HUDEP-2 (cell line): Measurements from ENCODE around the gene CCDC154.
"Not testable (repeated sequence)": the region's sequence is repeated elsewhere in the genome, so short reads cannot be mapped to it uniquely, and the experiment has no call there.

Experiments used
- DNase-seq, 76 experiments: peaks; one replicate each; lab custom pipeline; 2025; ENCODE audit not compliant: unreplicated experiment in 76 of 76; lab: John Stamatoyannopoulos, UW

CCDC154 gene

GRCh38 chr16:1455190-1456171 is 11.1 kb upstream of the CCDC154 start:
- no peak for DNase-seq

GRCh38 chr16:1454561-1454960 is 10.2 kb upstream of the CCDC154 start:
- DNase-seq: no peak

- DNase-seq: no peak
Observed at GRCh38 chr16:1453316-1453715, 9.0 kb upstream of the CCDC154 start.

- no peak for DNase-seq
Observed at GRCh38 chr16:1452530-1452929, 8.2 kb upstream of the CCDC154 start.

- DNase-seq: no peak
Observed at GRCh38 chr16:1451702-1452392, 7.5 kb upstream of the CCDC154 start.

- DNase-seq: no peak
Observed at GRCh38 chr16:1450841-1451240, 6.5 kb upstream of the CCDC154 start.

- DNase-seq: no peak
Observed at GRCh38 chr16:1450218-1450617, 5.9 kb upstream of the CCDC154 start.

GRCh38 chr16:1449201-1449788 is 4.9 kb upstream of the CCDC154 start:
- DNase-seq: no peak

- no peak for DNase-seq
Observed at GRCh38 chr16:1448536-1449116, 4.3 kb upstream of the CCDC154 start.

- DNase-seq: no peak
Observed at GRCh38 chr16:1447965-1448364, 3.6 kb upstream of the CCDC154 start.

- no peak for DNase-seq
Observed at GRCh38 chr16:1446296-1447080, 2.1 kb upstream of the CCDC154 start.

GRCh38 chr16:1445518-1446203 is 1.3 kb upstream of the CCDC154 start:
- no peak for DNase-seq

- DNase-seq: no peak
Observed at GRCh38 chr16:1444730-1445517, 568 bp upstream of the CCDC154 start.

- no peak for DNase-seq
Observed at GRCh38 chr16:1443403-1443973, 868 bp downstream of the CCDC154 start.

GRCh38 chr16:1442697-1443096 is 1.7 kb downstream of the CCDC154 start:
- DNase-seq: no peak

GRCh38 chr16:1441391-1441829 is 2.9 kb downstream of the CCDC154 start:
- no peak for DNase-seq

- DNase-seq: not testable (repeated sequence)
Observed at GRCh38 chr16:1439699-1440074, 4.7 kb downstream of the CCDC154 start.

GRCh38 chr16:1439058-1439698 is 5.2 kb downstream of the CCDC154 start:
- DNase-seq: no peak
